Upper lobe of left lung (tissue), 4 donors: Measurements from ENCODE around the gene TRPM2.

Experiments used
- CTCF ChIP-seq, 6 experiments: fragments of 450-650 bp in 4 of 6; fragments of 200-600 bp in 2 of 6; sonication (generic) in 2 of 6; IDR thresholded peaks; one replicate each; pipeline ENCODE4 v1.5.1; 2016 to 2019; ENCODE audit warnings: antibody characterized with exemption in 6 of 6
- POLR2A ChIP-seq, 4 donors: fragments of 450-650 bp; IDR thresholded peaks; one replicate each; pipeline ENCODE4 v1.5.1; 2016 to 2017; ENCODE audit warnings: antibody characterized with exemption in 4 of 4, mild to moderate bottlenecking in 2 of 4
- POLR2AphosphoS5 ChIP-seq, 2 donors: sonication (generic); formaldehyde crosslinking; IDR thresholded peaks; one replicate each; pipeline ENCODE4 v1.5.1; 2017; ENCODE audit warnings: antibody characterized with exemption in 2 of 2

GRCh38 chr21:44376606-44377005 is 23.2 kb downstream of the TRPM2 start:
- no peak for TF ChIP-seq CTCF (IDR thresholded peaks at IDR 0.05)
- TF ChIP-seq POLR2A (IDR thresholded peaks at IDR 0.05) = no peak
- no peak for TF ChIP-seq POLR2AphosphoS5 (IDR thresholded peaks at IDR 0.05)
